Measurements from ENCODE around the gene AK5. TPM values are rescaled to one million over a fixed set of nuclear protein-coding genes. Genes with fewer than 3 reads are reported as not detected.

The AK5 gene
- total and polyA plus RNA-seq, 2 of the 4 experiments (the other 2 are of a cell fraction): 22.5 to 25.8 TPM

- TF ChIP-seq MAFK (IDR thresholded peaks at IDR 0.05; ENCODE audit: low read depth, low read length) (no peak), USF2 (IDR thresholded peaks at IDR 0.05; ENCODE audit: low read depth, low read length) (no peak), SMC3 (IDR thresholded peaks at IDR 0.05; ENCODE audit: low read depth, low read length) (no peak), NFE2L2 (IDR thresholded peaks at IDR 0.05; ENCODE audit: low read depth, low read length) (no peak)
Observed at GRCh38 chr1:77333501-77333900, 51.7 kb downstream of the AK5 start (continued).

- H3K9ac ChIP-seq (ENCODE audit: low read depth, low read length): no peak overlapping the region
- no peak overlapping the region for H3K14ac ChIP-seq (replicated peaks; ENCODE audit: low read depth, low read length)
- H2AK9ac ChIP-seq (replicated peaks; ENCODE audit: low read depth, low read length, poor library complexity): no peak overlapping the region
- dilution Hi-C loops (cut with HindIII; ENCODE audit: low sequenced_read_pairs, unreplicated experiment) (no loop called here), intact Hi-C loops (cut with micrococcal nuclease) (no loop called here), in situ Hi-C loops (cut with MboI; ENCODE audit: low sequenced_read_pairs) (no loop called here)
- no peak overlapping the region for H2BK5ac ChIP-seq (ENCODE audit: low read depth, low read length, poor library complexity, severe bottlenecking)
- H2AFZ ChIP-seq (replicated peaks; ENCODE audit: low read length, poor library complexity): no peak overlapping the region
- H3K27ac ChIP-seq (ENCODE audit: insufficient read depth, low read length): no peak overlapping the region
- BruUV-seq (replicated peaks): no TSS peak
- H2BK15ac ChIP-seq (ENCODE audit: low read depth, low read length): no peak overlapping the region
- 0 out of 2 replicates have a peak, but pooled peaks cover 2% of the 10 kb centered on the region for H3K9me1 ChIP-seq (ENCODE audit: insufficient read depth, low read length)
- H4K5ac ChIP-seq (ENCODE audit: low read depth, low read length): no peak overlapping the region
- ChIA-PET POLR2A (ENCODE audit: unreplicated experiment) (no interaction called here), CTCF (interaction anchor here (0.6 kb wide), 1 partner anchor 97 kb away, joined by 3 read pairs; no protein-coding TSS in a partner anchor)
- H2BK20ac ChIP-seq (ENCODE audit: low read depth, low read length): no peak overlapping the region
- no peak overlapping the region for H3K4me2 ChIP-seq (ENCODE audit: low read depth, low read length)
- H3K18ac ChIP-seq (ENCODE audit: low read depth, low read length): no peak overlapping the region
- H3K79me1 ChIP-seq (ENCODE audit: low read depth in 1 of 2, low read length in 2 of 2): peaks cover 0 to 6% of the 10 kb centered on the region in 2 experiments; a peak in 3 of 4 replicates
- no peak overlapping the region for H2BK120ac ChIP-seq (ENCODE audit: low read depth, low read length)
- no peak overlapping the region for H2AK5ac ChIP-seq (ENCODE audit: low read depth, low read length)
- ATAC-seq (ENCODE audit: low read depth): no peak
- no peak overlapping the region for H4K8ac ChIP-seq (ENCODE audit: low read depth in 2 of 2, low read length in 2 of 2)
- no peaks in the 10 kb centered on the region for H3K9me3 ChIP-seq (ENCODE audit: control insufficient read depth, insufficient read depth, low read length)
- H4K91ac ChIP-seq (ENCODE audit: insufficient read depth, low read depth, low read length): no peak overlapping the region
- 0 out of 2 replicates have a peak, but pooled peaks cover 1% of the 10 kb centered on the region for H3K36me3 ChIP-seq (ENCODE audit: control insufficient read depth, insufficient read depth, low read length)
- TF ChIP-seq MAFK (IDR thresholded peaks at IDR 0.05; ENCODE audit: low read depth, low read length): no peak
- no peak for TF ChIP-seq FOS (IDR thresholded peaks at IDR 0.05; ENCODE audit: low read depth, low read length)
- no peak for TF ChIP-seq RAD21 (IDR thresholded peaks at IDR 0.05; ENCODE audit: low read length)
- H3K4me3 ChIP-seq (ENCODE audit: insufficient read depth, low read depth, low read length): no peak overlapping the region
- H3K23ac ChIP-seq (ENCODE audit: low read depth, low read length): no peak overlapping the region
- no peaks in the 10 kb centered on the region for H4K20me1 ChIP-seq (ENCODE audit: insufficient read depth, low read length)
- no peak overlapping the region for H3K4ac ChIP-seq (ENCODE audit: low read depth, low read length)
- no peak for DNase-seq
- no peaks in the 10 kb centered on the region for H3K27me3 ChIP-seq (ENCODE audit: control insufficient read depth, insufficient read depth, low read length)
- no peak overlapping the region for H3K56ac ChIP-seq (ENCODE audit: extremely low read depth, insufficient read depth, low read length)
- H3K4me1 ChIP-seq (ENCODE audit: control insufficient read depth, insufficient read depth, low read length): no peaks in the 10 kb centered on the region
Observed at GRCh38 chr1:77336729-77337128, 54.9 kb downstream of the AK5 start.
